Measurements from ENCODE around the gene DMWD. TPM values are rescaled to one million over a fixed set of nuclear protein-coding genes. Genes with fewer than 3 reads are reported as not detected.

Gene DMWD
- polyA plus RNA-seq, 1 of the 3 experiments (the other 2 are of a cell fraction) = 40.6 TPM

GRCh38 chr19:45834970-45835369, 42.3 kb upstream of the DMWD start:
- Histone ChIP-seq H3K4me1 (ENCODE audit: control insufficient read depth in 1 of 2, insufficient read depth in 2 of 2, low read depth in 1 of 2, low read length in 1 of 2) (no peaks in the 10 kb centered on the region), H3K9me2 (no peaks in the 10 kb centered on the region), H3K9me3 (no peaks in the 10 kb centered on the region), H3K27ac (ENCODE audit: low read depth in 2 of 2, low read length in 1 of 2) (no peak overlapping the region), H3K27me3 (ENCODE audit: insufficient read depth) (no peaks in the 10 kb centered on the region), H3K4me2 (no peak overlapping the region), H2AFZ (ENCODE audit: low read depth) (no peak overlapping the region), H3K4me3 (ENCODE audit: low read depth in 2 of 2, low read length in 1 of 2) (no peak overlapping the region), H3K9ac (no peak overlapping the region), H3K79me2 (ENCODE audit: insufficient read depth) (0 out of 2 replicates have a peak, but pooled peaks cover 3% of the 10 kb centered on the region), H3K36me3 (replicated peaks in 1 of 2; ENCODE audit: control insufficient read depth in 1 of 2, insufficient read depth in 2 of 2, low read length in 1 of 2) (peaks cover 58 to 59% of the 10 kb centered on the region in 2 experiments), H4K20me1 (ENCODE audit: insufficient read depth) (no peaks in the 10 kb centered on the region), H3F3A (replicated peaks; ENCODE audit: insufficient read depth) (peaks cover 3% of the 10 kb centered on the region)
- 84% methylated on average over 3 of the region's 7 CpGs for WGBS (ENCODE audit: low lambda C conversion rate)
- DNase-seq = no peak
- no peak for TF ChIP-seq TCF12 (IDR thresholded peaks at IDR 0.05)
- TF ChIP-seq NFIC (IDR thresholded peaks at IDR 0.05; ENCODE audit: borderline replicate concordance) = no peak
- no peak for TF ChIP-seq JUND (IDR thresholded peaks at IDR 0.05)
- TF ChIP-seq GABPA (IDR thresholded peaks at IDR 0.05; ENCODE audit: low read depth) = no peak
- no peak for TF ChIP-seq PBX3 (IDR thresholded peaks at IDR 0.05)
- TF ChIP-seq CTCF (IDR thresholded peaks at IDR 0.05) = no peak
- no peak for TF ChIP-seq MAX (IDR thresholded peaks at IDR 0.05; ENCODE audit: low read depth)
- no peak for TF ChIP-seq ELF1 (IDR thresholded peaks at IDR 0.05)
- TF ChIP-seq ZBTB33 (IDR thresholded peaks at IDR 0.05; ENCODE audit: borderline replicate concordance, low read depth) = no peak
- TF ChIP-seq NRF1 (IDR thresholded peaks at IDR 0.05; ENCODE audit: low read depth, low read length) = no peak
- TF ChIP-seq USF1 (IDR thresholded peaks at IDR 0.05; ENCODE audit: borderline replicate concordance, low read depth) = no peak
- no peak for TF ChIP-seq GATA2 (CRISPR knock-in tag; IDR thresholded peaks at IDR 0.05)
- no peak for TF ChIP-seq FOXM1 (IDR thresholded peaks at IDR 0.05; ENCODE audit: low read depth)
- no peak for TF ChIP-seq SIN3A (IDR thresholded peaks at IDR 0.05; ENCODE audit: borderline replicate concordance, low read depth, low read length)
- no peak for TF ChIP-seq RFX5 (IDR thresholded peaks at IDR 0.05; ENCODE audit: low read length)
- no peak for TF ChIP-seq MEF2A (IDR thresholded peaks at IDR 0.05; ENCODE audit: borderline replicate concordance, low read depth)
- ChIA-PET CTCF (interaction anchor here (1.0 to 2.0 kb wide), 2 partner anchors 17 to 18 kb away, joined by 3 to 8 read pairs; no protein-coding TSS in a partner anchor), POLR2A (no interaction called here)

All from SK-N-SH (cell line).